Activated CD4-positive, alpha-beta T cell treated with anti-CD3 and anti-CD28 coated beads, Interleukin-2, Interleukin-4, amounts not matched to agents 100 ng/mL and 50 ng/mL, durations not matched to agents 16 hours and 8 hours (primary cell): ENCODE results near the gene RB1.
A peak's percentile ranks its signal among the peaks of the same experiment; 100 is the strongest.

ENCODE experiments used
- DNase-seq: peaks from one replicate; pipeline ENCODE4 v3.0.0-alpha.2; 2020; ENCODE audit warnings: low spot score

Gene RB1

GRCh38 chr13:48493851-48494250 lies 190.3 kb downstream of the RB1 start:
- no peak for DNase-seq

- no peak for DNase-seq
These were observed 191.3 kb downstream of the RB1 start for GRCh38 chr13:48494874-48495273.

GRCh38 chr13:48496271-48497161 lies 193.0 kb downstream of the RB1 start:
- DNase-seq = peak; percentile 66

- no peak for DNase-seq
These were observed 194.1 kb downstream of the RB1 start for GRCh38 chr13:48497669-48498068.

- DNase-seq = peak; percentile 62
These were observed 197.2 kb downstream of the RB1 start for GRCh38 chr13:48500652-48501197.

- DNase-seq = no peak
These were observed 198.2 kb downstream of the RB1 start for GRCh38 chr13:48501705-48502104.

- no peak for DNase-seq
These were observed 199.2 kb downstream of the RB1 start for GRCh38 chr13:48502601-48503319.

- DNase-seq = peak; percentile 50
These were observed 201.1 kb downstream of the RB1 start for GRCh38 chr13:48504606-48505005.

- DNase-seq = peak; percentile 80
These were observed 201.5 kb downstream of the RB1 start for GRCh38 chr13:48505012-48505411.

GRCh38 chr13:48505597-48506091 lies 202.1 kb downstream of the RB1 start:
- DNase-seq = peak; percentile 93

- DNase-seq = no peak
These were observed 202.6 kb downstream of the RB1 start for GRCh38 chr13:48506092-48506701.

- no peak for DNase-seq
These were observed 203.5 kb downstream of the RB1 start for GRCh38 chr13:48507021-48507420.

GRCh38 chr13:48508011-48508410 lies 204.5 kb downstream of the RB1 start:
- no peak for DNase-seq

GRCh38 chr13:48510698-48511097 lies 207.1 kb downstream of the RB1 start:
- no peak for DNase-seq

GRCh38 chr13:48511621-48512230 lies 208.2 kb downstream of the RB1 start:
- no peak for DNase-seq

GRCh38 chr13:48514793-48515192 lies 211.2 kb downstream of the RB1 start:
- DNase-seq = no peak

GRCh38 chr13:48515732-48516131 lies 212.2 kb downstream of the RB1 start:
- DNase-seq = no peak

GRCh38 chr13:48518083-48518482 lies 214.5 kb downstream of the RB1 start:
- DNase-seq = no peak

GRCh38 chr13:48526286-48526685 lies 222.7 kb downstream of the RB1 start:
- no peak for DNase-seq

GRCh38 chr13:48527955-48528354 lies 224.4 kb downstream of the RB1 start:
- no peak for DNase-seq

- DNase-seq = no peak
These were observed 225.2 kb downstream of the RB1 start for GRCh38 chr13:48528720-48529119.

GRCh38 chr13:48530833-48531232 lies 227.3 kb downstream of the RB1 start:
- no peak for DNase-seq
